ENCODE results near the gene IL15RA.

GRCh38 chr10:5933909-5934546 is 43.3 kb downstream of the IL15RA start:
- TF ChIP-seq CTCF (IDR thresholded peaks at IDR 0.05), result no peak
- no peak for TF ChIP-seq POLR2A (IDR thresholded peaks at IDR 0.05)
- no peak for TF ChIP-seq POLR2AphosphoS5 (IDR thresholded peaks at IDR 0.05; ENCODE audit: insufficient read depth in 1 of 2, low read depth in 1 of 2)
